KMS-11 (cell line): Measurements from ENCODE around the gene ALKAL2.

ENCODE experiments used
- H2AFZ ChIP-seq: fragments of 200-600 bp; sonication (generic); 2 replicates; pipeline ENCODE4 v1.6.1; 2016; ENCODE audit warnings: antibody characterized with exemption, mixed run types, low read depth
- H3K27ac ChIP-seq: fragments of 200-600 bp; sonication (generic); 2 replicates; pipeline ENCODE4 v1.6.1; 2016; ENCODE audit warnings: mild to moderate bottlenecking, mixed run types
- H3K27me3 ChIP-seq: fragments of 200-600 bp; sonication (generic); 2 replicates; pipeline ENCODE4 v1.6.1; 2017; ENCODE audit warnings: mild to moderate bottlenecking, low read depth, mixed run types, moderate library complexity; ENCODE audit not compliant: insufficient read depth
- H3K36me3 ChIP-seq: fragments of 200-600 bp; sonication (generic); 2 replicates; pipeline ENCODE4 v1.6.1; 2017; ENCODE audit warnings: mild to moderate bottlenecking, mixed run types; ENCODE audit not compliant: insufficient read depth
- H3K4me1 ChIP-seq: fragments of 200-600 bp; sonication (generic); 2 replicates; pipeline ENCODE4 v1.6.1; 2016; ENCODE audit warnings: mild to moderate bottlenecking, low read depth, mixed run types; ENCODE audit not compliant: poor library complexity, severe bottlenecking
- H3K4me2 ChIP-seq: fragments of 200-600 bp; sonication (generic); 2 replicates; pipeline ENCODE4 v1.7.0; 2016; ENCODE audit warnings: mild to moderate bottlenecking, mixed run types
- H3K4me3 ChIP-seq: fragments of 200-600 bp; sonication (generic); IDR thresholded peaks from 2 replicates; pipeline ENCODE4 v1.6.1; 2017; ENCODE audit warnings: low read depth, low read length, mixed read lengths; ENCODE audit not compliant: insufficient read depth
- H3K79me2 ChIP-seq: fragments of 200-600 bp; sonication (generic); 2 replicates; pipeline ENCODE4 v1.6.1; 2016; ENCODE audit warnings: low read depth, mixed run types; ENCODE audit not compliant: insufficient read depth
- H3K9ac ChIP-seq: fragments of 200-600 bp; sonication (generic); 2 replicates; pipeline ENCODE4 v1.6.1; 2016; ENCODE audit warnings: mild to moderate bottlenecking, mixed run types
- H4K20me1 ChIP-seq: fragments of 200-600 bp; sonication (generic); 2 replicates; pipeline ENCODE4 v1.6.1; 2016; ENCODE audit warnings: mild to moderate bottlenecking, mixed run types; ENCODE audit not compliant: insufficient read depth
- TF ChIP-seq, protein P1 (sequence below): fragments of 200-600 bp; sonication (generic); conservative IDR thresholded peaks from 2 replicates; pipeline ENCODE4 v1.6.1; 2017; ENCODE audit warnings: low read depth, mild to moderate bottlenecking, antibody characterized with exemption, low read length, moderate library complexity, mixed read lengths

The ALKAL2 gene

DNA sequence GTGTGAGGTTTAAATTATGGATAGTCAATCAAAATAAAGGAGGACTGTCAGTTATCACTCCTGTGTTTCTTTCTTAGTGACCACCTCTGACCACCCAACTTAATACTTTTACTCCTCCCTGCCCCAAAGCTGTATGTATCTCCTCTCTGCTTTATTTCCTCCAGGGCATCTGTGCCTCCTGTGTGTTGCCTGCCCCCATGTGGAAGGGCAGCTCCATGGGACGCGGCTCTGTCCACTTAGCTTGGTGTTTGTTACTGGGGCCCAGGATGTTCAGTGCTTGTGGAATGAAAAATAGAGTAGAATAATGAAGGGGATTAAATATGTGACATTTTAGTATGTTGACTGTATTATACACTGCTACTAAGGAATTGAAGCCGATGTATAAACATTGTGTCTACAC is 13.4 kb downstream of the ALKAL2 start:
- TF ChIP-seq, protein P1, sequence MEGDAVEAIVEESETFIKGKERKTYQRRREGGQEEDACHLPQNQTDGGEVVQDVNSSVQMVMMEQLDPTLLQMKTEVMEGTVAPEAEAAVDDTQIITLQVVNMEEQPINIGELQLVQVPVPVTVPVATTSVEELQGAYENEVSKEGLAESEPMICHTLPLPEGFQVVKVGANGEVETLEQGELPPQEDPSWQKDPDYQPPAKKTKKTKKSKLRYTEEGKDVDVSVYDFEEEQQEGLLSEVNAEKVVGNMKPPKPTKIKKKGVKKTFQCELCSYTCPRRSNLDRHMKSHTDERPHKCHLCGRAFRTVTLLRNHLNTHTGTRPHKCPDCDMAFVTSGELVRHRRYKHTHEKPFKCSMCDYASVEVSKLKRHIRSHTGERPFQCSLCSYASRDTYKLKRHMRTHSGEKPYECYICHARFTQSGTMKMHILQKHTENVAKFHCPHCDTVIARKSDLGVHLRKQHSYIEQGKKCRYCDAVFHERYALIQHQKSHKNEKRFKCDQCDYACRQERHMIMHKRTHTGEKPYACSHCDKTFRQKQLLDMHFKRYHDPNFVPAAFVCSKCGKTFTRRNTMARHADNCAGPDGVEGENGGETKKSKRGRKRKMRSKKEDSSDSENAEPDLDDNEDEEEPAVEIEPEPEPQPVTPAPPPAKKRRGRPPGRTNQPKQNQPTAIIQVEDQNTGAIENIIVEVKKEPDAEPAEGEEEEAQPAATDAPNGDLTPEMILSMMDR, result no peak
- Histone ChIP-seq H3K36me3 (no peaks in the 10 kb centered on the region), H3K4me1 (no peaks in the 10 kb centered on the region), H4K20me1 (no peaks in the 10 kb centered on the region), H3K4me3 (no peak overlapping the region), H3K79me2 (peaks cover 49% of the 10 kb centered on the region), H3K4me2 (no peak overlapping the region), H2AFZ (no peak overlapping the region), H3K27ac (no peak overlapping the region), H3K9ac (no peak overlapping the region), H3K27me3 (no peaks in the 10 kb centered on the region)

DNA sequence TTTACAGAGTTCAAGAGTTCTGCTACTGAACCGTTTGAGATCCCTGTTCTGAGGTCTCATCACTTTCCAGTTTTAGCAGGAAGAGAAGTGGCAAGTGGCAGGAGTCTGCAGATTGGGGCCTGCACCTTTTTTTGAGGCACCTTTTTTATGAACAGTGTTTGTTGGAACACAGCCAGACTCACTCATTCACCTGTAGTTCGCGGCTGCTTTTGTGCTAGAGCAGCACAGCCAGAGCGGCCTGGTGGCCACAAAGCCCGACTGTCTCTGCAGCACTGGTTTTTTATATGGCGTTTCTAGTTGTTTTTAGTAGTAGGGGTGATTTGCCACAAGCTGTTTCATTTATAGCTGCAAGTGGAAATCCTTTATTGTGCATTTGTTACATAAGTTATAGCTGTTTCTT is 14.6 kb downstream of the ALKAL2 start:
- H3K27ac ChIP-seq, result no peak overlapping the region
- H2AFZ ChIP-seq, result no peak overlapping the region
- peaks cover 61% of the 10 kb centered on the region for H3K79me2 ChIP-seq
- H3K9ac ChIP-seq, result no peak overlapping the region
- H3K4me2 ChIP-seq, result no peak overlapping the region
- no peaks in the 10 kb centered on the region for H3K4me1 ChIP-seq
- TF ChIP-seq, protein P1, result no peak
- no peaks in the 10 kb centered on the region for H3K27me3 ChIP-seq
- H3K36me3 ChIP-seq, result no peaks in the 10 kb centered on the region
- H3K4me3 ChIP-seq, result no peak overlapping the region
- 0 out of 2 replicates have a peak, but pooled peaks cover 6% of the 10 kb centered on the region for H4K20me1 ChIP-seq

DNA sequence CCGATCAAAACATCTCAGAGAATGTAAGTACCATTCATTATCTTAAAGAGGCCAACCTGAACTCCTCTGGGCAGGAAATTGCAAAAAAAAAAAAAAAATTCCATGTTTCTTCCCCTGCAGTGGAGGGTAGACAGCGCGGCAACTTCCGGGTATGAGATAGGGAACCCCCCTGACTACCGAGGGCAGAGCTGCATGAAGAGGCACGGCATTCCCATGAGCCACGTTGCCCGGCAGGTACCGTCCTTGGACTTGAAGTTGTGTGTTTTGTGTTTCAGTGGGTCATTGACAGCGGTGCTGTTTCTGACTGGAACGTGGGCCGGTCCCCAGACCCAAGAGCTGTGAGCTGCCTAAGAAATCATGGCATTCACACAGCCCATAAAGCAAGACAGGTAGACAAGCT is 16.0 kb downstream of the ALKAL2 start:
- Histone ChIP-seq H3K27ac (no peak overlapping the region), H3K36me3 (no peaks in the 10 kb centered on the region), H3K9ac (no peak overlapping the region), H4K20me1 (0 out of 2 replicates have a peak, but pooled peaks cover 9% of the 10 kb centered on the region), H3K4me1 (peaks cover 9% of the 10 kb centered on the region), H3K4me3 (no peak overlapping the region), H3K27me3 (no peaks in the 10 kb centered on the region), H2AFZ (no peak overlapping the region), H3K4me2 (no peak overlapping the region), H3K79me2 (peaks cover 75% of the 10 kb centered on the region)
- TF ChIP-seq, protein P1, result no peak

GRCh38 chr2:270861-271260 is 17.0 kb downstream of the ALKAL2 start:
- H3K4me3 ChIP-seq, result no peak overlapping the region
- no peaks in the 10 kb centered on the region for H3K36me3 ChIP-seq
- H4K20me1 ChIP-seq, result 0 out of 2 replicates have a peak, but pooled peaks cover 9% of the 10 kb centered on the region
- H2AFZ ChIP-seq, result no peak overlapping the region
- TF ChIP-seq, protein P1, result no peak
- H3K27me3 ChIP-seq, result no peaks in the 10 kb centered on the region
- peaks cover 86% of the 10 kb centered on the region for H3K79me2 ChIP-seq
- H3K27ac ChIP-seq, result no peak overlapping the region
- peaks cover 17% of the 10 kb centered on the region for H3K4me1 ChIP-seq
- H3K4me2 ChIP-seq, result no peak overlapping the region
- H3K9ac ChIP-seq, result no peak overlapping the region
